ENCODE data around the gene NKX6-1. TPM values are rescaled to one million over a fixed set of nuclear protein-coding genes. Genes with fewer than 3 reads are reported as not detected.

Gene NKX6-1
- total RNA-seq, 1 experiment from 2014 or later: 0.14 TPM

DNA sequence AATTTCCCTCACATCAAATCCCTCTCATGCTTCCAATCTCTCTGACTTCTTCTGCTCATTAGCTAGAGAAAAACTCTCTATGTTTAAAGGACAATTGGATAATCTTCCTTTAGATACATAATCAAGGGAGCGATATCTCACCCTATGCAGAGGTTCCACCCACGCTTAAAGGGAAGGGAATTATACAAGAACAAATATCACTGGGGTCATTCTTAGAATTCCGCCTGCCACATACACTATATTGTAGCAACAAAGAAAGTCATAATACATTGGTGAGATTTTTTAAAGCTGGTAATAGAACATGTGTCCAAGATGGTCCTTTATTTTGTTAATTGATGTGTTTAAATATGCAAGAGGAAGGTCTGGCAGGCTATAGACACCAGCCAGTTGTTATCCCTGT lies 31.5 kb downstream of the NKX6-1 start:
- CTCF ChIA-PET: no interaction called here
- H3K27ac Mint-ChIP-seq (ENCODE audit: unreplicated experiment): no peak overlapping the region
- no peak overlapping the region for H3K4me3 ChIP-seq (ENCODE audit: low read depth, low read length)

DNA sequence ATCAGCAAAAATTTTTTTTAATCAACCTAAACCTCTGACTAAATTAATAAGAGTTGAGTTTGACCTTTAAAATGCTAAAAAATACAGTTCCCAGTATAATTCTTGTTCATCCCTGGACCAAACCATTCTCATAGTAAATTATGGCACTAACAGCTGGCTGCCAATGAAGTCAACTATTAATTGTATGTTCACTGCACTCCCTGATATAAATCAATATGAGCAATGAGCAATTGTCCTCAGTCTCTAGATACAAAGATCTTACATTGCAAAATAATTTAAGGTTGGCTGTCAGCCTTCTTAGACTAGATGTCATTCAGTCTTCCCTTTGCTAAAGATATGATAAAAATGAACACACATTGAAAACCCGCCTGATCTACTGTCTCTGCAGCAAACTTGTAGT lies 39.3 kb downstream of the NKX6-1 start:
- Histone ChIP-seq H3K4me1 (no peaks in the 10 kb centered on the region), H3K9me3 (peaks cover 6% of the 10 kb centered on the region; the same call in 1 of the 2 replicates), H3K4me3 (ENCODE audit: low read depth, low read length) (no peak overlapping the region), H3K27me3 (replicated peaks; ENCODE audit: control insufficient read depth, insufficient read depth, low read length) (no peaks in the 10 kb centered on the region), H3K36me3 (ENCODE audit: control insufficient read depth, insufficient read depth, low read length) (no peaks in the 10 kb centered on the region)
- Mint-ChIP-seq H3K27me3 (ENCODE audit: insufficient read depth, unreplicated experiment) (peaks cover 11% of the 10 kb centered on the region), H3K36me3 (ENCODE audit: insufficient read depth, unreplicated experiment) (no peaks in the 10 kb centered on the region), H3K4me1 (ENCODE audit: low read depth, unreplicated experiment) (no peaks in the 10 kb centered on the region), H3K4me3 (ENCODE audit: unreplicated experiment) (no peak overlapping the region), H3K9me3 (ENCODE audit: unreplicated experiment) (no peaks in the 10 kb centered on the region), H3K27ac (ENCODE audit: unreplicated experiment) (no peak overlapping the region)
- BruUV-seq (replicated peaks): no TSS peak
- TF ChIP-seq, protein P1, sequence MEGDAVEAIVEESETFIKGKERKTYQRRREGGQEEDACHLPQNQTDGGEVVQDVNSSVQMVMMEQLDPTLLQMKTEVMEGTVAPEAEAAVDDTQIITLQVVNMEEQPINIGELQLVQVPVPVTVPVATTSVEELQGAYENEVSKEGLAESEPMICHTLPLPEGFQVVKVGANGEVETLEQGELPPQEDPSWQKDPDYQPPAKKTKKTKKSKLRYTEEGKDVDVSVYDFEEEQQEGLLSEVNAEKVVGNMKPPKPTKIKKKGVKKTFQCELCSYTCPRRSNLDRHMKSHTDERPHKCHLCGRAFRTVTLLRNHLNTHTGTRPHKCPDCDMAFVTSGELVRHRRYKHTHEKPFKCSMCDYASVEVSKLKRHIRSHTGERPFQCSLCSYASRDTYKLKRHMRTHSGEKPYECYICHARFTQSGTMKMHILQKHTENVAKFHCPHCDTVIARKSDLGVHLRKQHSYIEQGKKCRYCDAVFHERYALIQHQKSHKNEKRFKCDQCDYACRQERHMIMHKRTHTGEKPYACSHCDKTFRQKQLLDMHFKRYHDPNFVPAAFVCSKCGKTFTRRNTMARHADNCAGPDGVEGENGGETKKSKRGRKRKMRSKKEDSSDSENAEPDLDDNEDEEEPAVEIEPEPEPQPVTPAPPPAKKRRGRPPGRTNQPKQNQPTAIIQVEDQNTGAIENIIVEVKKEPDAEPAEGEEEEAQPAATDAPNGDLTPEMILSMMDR (IDR thresholded peaks at IDR 0.05; ENCODE audit: insufficient read depth in 1 of 2, low read depth in 1 of 2, low read length in 1 of 2, severe bottlenecking in 1 of 2, unreplicated experiment in 1 of 2): no peak
- ChIA-PET POLR2A (no interaction called here), CTCF (no interaction called here)
- DNase-seq: no peak
- intact Hi-C loops (cut with micrococcal nuclease; ENCODE audit: unreplicated experiment): no loop called here

More for the DNA sequence above, 31.5 kb downstream of the NKX6-1 start:
- TF ChIP-seq, protein P1 (IDR thresholded peaks at IDR 0.05; ENCODE audit: insufficient read depth in 1 of 2, low read depth in 1 of 2, low read length in 1 of 2, severe bottlenecking in 1 of 2, unreplicated experiment in 1 of 2): no peak
- Histone ChIP-seq H3K9me3 (peaks cover 6% of the 10 kb centered on the region; the same call in 1 of the 2 replicates), H3K4me1 (no peaks in the 10 kb centered on the region), H3K36me3 (ENCODE audit: control insufficient read depth, insufficient read depth, low read length) (no peaks in the 10 kb centered on the region), H3K27me3 (replicated peaks; ENCODE audit: control insufficient read depth, insufficient read depth, low read length) (no peaks in the 10 kb centered on the region)
- Mint-ChIP-seq H3K36me3 (ENCODE audit: insufficient read depth, unreplicated experiment) (no peaks in the 10 kb centered on the region), H3K4me3 (ENCODE audit: unreplicated experiment) (no peak overlapping the region), H3K27me3 (ENCODE audit: insufficient read depth, unreplicated experiment) (peaks cover 7% of the 10 kb centered on the region), H3K9me3 (ENCODE audit: unreplicated experiment) (no peaks in the 10 kb centered on the region), H3K4me1 (ENCODE audit: low read depth, unreplicated experiment) (no peaks in the 10 kb centered on the region)
- intact Hi-C loops (cut with micrococcal nuclease; ENCODE audit: unreplicated experiment): no loop called here
- POLR2A ChIA-PET: no interaction called here
- no TSS peak for BruUV-seq (replicated peaks)
- DNase-seq: no peak

DNA sequence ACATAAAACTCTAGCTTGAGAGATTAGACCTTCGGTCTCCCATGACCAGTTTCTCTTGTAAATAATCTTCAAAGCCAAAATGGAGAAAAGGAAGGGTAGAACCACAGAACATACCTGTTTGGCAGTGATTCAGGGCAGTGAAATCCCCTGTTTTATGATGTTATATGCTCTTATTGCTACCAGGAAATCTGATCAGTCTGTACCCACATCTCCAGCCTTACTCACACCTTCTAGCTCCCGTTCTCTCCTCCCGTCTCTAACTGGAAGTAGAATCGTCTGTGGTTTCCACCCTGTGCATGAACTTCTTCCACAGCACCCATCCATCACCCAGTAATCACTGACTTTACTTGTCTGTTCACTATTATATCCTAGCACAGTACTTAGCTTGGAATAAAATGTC lies 42.9 kb downstream of the NKX6-1 start:
- no peak for DNase-seq
- Histone ChIP-seq H3K4me3 (ENCODE audit: low read depth, low read length) (no peak overlapping the region), H3K4me1 (no peaks in the 10 kb centered on the region), H3K27me3 (replicated peaks; ENCODE audit: control insufficient read depth, insufficient read depth, low read length) (no peaks in the 10 kb centered on the region), H3K36me3 (ENCODE audit: control insufficient read depth, insufficient read depth, low read length) (no peaks in the 10 kb centered on the region), H3K9me3 (no peaks in the 10 kb centered on the region)
- TF ChIP-seq, protein P1 (IDR thresholded peaks at IDR 0.05; ENCODE audit: insufficient read depth in 1 of 2, low read depth in 1 of 2, low read length in 1 of 2, severe bottlenecking in 1 of 2, unreplicated experiment in 1 of 2): no peak
- Mint-ChIP-seq H3K4me1 (ENCODE audit: low read depth, unreplicated experiment) (no peaks in the 10 kb centered on the region), H3K9me3 (ENCODE audit: unreplicated experiment) (no peaks in the 10 kb centered on the region), H3K36me3 (ENCODE audit: insufficient read depth, unreplicated experiment) (no peaks in the 10 kb centered on the region), H3K4me3 (ENCODE audit: unreplicated experiment) (no peak overlapping the region), H3K27ac (ENCODE audit: unreplicated experiment) (no peak overlapping the region), H3K27me3 (ENCODE audit: insufficient read depth, unreplicated experiment) (peaks cover 9% of the 10 kb centered on the region)
- no TSS peak for BruUV-seq (replicated peaks)
- ChIA-PET CTCF (no interaction called here), POLR2A (no interaction called here)
- intact Hi-C loops (cut with micrococcal nuclease; ENCODE audit: unreplicated experiment): no loop called here
